ENCODE measurements around the gene SLC11A1. TPM values are rescaled to one million over a fixed set of nuclear protein-coding genes. Genes with fewer than 3 reads are reported as not detected.
A peak's percentile ranks its signal among the peaks of the same experiment; 100 is the strongest.

SLC11A1 gene, protein sequence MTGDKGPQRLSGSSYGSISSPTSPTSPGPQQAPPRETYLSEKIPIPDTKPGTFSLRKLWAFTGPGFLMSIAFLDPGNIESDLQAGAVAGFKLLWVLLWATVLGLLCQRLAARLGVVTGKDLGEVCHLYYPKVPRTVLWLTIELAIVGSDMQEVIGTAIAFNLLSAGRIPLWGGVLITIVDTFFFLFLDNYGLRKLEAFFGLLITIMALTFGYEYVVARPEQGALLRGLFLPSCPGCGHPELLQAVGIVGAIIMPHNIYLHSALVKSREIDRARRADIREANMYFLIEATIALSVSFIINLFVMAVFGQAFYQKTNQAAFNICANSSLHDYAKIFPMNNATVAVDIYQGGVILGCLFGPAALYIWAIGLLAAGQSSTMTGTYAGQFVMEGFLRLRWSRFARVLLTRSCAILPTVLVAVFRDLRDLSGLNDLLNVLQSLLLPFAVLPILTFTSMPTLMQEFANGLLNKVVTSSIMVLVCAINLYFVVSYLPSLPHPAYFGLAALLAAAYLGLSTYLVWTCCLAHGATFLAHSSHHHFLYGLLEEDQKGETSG
- 0.11 TPM in 1 of 2 replicates, not detected in the other for total RNA-seq (2014; rRNA removed; shearing (Covaris generic))
- polyA plus RNA-seq (2015; cell fraction: cytosol; rRNA removed) = 0.14 TPM in 1 of 2 replicates, not detected in the other
- 0.23 TPM in 1 of 2 replicates, not detected in the other for polyA plus RNA-seq (2015; cell fraction: nucleus; rRNA removed)

GRCh38 chr2:218381916-218382366 lies at the start of gene SLC11A1:
TSS of gene SLC11A1 (plus strand) at chr2:218382273. CDS start at chr2:218382369, 96 bp downstream.
- DNase-seq (ENCODE audit: low read depth, low spot score) = no peak
- in situ Hi-C loops (cut with HindIII; ENCODE audit: low pct_unique_long_range_greater_than_20kb, low sequenced_read_pairs) = no loop called here

DNA sequence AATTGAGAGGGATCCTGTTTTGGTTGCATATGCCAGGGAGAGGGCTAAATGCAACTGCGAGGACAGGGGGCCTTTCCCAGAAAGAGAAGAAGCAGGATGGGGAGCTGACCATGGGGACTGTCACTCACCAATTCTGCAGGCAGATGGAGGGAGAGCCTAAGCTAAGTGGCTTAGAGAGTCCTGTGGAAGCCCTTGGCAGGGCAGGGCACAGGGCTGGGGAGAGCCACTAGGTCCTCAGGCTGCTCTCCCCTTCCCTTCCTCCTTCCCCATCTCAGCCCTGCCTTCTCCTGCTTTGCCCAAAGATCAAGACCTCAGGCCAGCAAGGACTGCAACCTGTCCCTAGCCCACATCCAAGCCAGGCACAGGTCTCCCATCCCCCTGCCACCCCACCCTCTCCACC lies 49.8 kb upstream of the SLC11A1 start:
- no peak for DNase-seq (ENCODE audit: low read depth, low spot score)
- in situ Hi-C loops (cut with HindIII; ENCODE audit: low pct_unique_long_range_greater_than_20kb, low sequenced_read_pairs) = no loop called here

DNA sequence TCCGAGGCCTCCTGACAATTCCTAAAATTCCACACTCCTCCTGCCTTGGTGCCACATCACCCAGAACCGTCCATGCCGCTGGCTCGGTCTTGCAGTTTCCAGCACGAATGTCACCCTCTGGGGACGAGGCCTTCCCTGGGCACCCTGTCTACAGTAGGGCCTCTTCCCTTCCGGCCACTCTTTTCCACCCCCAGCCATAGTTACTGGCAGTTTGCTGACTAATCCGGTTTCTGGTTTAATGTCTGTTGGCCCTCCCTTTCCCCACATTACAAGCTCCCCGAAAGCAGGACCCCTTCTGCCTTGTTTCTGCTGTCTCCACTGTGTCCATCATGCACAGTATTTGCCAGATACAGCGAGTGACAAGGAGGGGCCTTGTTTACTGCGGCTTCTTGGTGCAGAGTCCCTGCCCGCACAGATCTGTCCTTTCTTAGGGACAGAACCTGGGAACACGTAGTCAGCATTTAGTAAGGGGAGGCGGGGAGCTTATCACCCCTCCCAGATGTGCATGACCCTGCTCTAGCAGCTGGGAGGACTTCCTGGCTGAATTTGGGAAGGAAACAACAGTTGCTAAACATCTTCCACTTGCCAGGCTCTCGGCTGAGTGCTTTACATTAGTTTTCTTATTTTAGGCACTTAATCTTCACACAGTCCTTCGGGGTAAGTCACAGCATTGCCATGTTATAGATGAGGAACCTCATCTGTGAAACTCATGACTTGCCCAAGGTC lies 49.0 kb upstream of the SLC11A1 start:
- no peak for DNase-seq (ENCODE audit: low read depth, low spot score)
- in situ Hi-C loops (cut with HindIII; ENCODE audit: low pct_unique_long_range_greater_than_20kb, low sequenced_read_pairs) = no loop called here

- DNase-seq (ENCODE audit: low read depth, low spot score) = no peak
- in situ Hi-C loops (cut with HindIII; ENCODE audit: low pct_unique_long_range_greater_than_20kb, low sequenced_read_pairs) = no loop called here
Measured at GRCh38 chr2:218334531-218334930, 47.5 kb upstream of the SLC11A1 start.

- no peak for DNase-seq (ENCODE audit: low read depth, low spot score)
- in situ Hi-C loops (cut with HindIII; ENCODE audit: low pct_unique_long_range_greater_than_20kb, low sequenced_read_pairs) = no loop called here
Measured at GRCh38 chr2:218340656-218341055, 41.4 kb upstream of the SLC11A1 start.

GRCh38 chr2:218341381-218341780 lies 40.7 kb upstream of the SLC11A1 start:
- in situ Hi-C loops (cut with HindIII; ENCODE audit: low pct_unique_long_range_greater_than_20kb, low sequenced_read_pairs) = no loop called here
- no peak for DNase-seq (ENCODE audit: low read depth, low spot score)

DNA sequence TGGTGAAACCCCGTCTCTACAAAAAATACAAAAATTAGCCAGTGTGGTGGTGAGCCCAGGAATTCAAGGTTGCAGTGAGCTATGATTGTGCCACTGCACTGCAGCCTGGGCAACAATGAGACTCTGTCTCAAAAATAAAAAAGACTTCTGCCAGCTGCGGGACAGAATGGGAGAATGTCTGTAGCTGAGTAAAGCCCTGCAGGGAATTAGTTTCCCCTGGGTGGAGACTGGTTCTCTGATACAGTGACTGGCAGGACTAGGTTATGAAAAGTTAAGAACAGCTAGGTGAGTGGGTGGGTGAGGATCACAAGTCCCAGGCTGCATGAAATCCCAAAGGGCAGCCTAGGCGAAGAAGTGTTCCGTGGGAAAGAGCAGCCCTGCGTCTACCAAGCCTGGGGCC lies 39.2 kb upstream of the SLC11A1 start:
- DNase-seq (ENCODE audit: low read depth, low spot score) = peak; percentile 8
- in situ Hi-C loops (cut with HindIII; ENCODE audit: low pct_unique_long_range_greater_than_20kb, low sequenced_read_pairs) = no loop called here

DNA sequence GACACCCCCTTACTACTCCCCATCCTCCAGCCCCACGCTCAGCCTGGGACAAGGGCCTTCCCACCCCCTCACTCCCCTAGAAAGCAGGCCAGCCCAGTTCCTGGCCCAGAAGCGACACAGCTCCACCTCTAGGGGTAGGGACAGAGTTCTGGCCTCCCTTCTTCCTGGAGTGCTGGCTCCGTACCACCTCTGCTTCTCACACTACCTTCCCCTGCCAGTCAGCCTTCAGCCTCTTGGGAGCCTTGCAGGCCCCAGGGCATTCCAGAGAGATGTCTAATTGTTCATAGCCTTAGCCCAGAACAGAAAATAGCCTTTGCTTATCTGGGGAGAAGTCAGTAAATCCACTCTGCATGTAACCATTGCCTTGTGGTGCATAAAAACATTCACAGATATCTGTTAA lies 38.5 kb upstream of the SLC11A1 start:
- DNase-seq (ENCODE audit: low read depth, low spot score) = peak; percentile 28
- in situ Hi-C loops (cut with HindIII; ENCODE audit: low pct_unique_long_range_greater_than_20kb, low sequenced_read_pairs) = no loop called here

DNA sequence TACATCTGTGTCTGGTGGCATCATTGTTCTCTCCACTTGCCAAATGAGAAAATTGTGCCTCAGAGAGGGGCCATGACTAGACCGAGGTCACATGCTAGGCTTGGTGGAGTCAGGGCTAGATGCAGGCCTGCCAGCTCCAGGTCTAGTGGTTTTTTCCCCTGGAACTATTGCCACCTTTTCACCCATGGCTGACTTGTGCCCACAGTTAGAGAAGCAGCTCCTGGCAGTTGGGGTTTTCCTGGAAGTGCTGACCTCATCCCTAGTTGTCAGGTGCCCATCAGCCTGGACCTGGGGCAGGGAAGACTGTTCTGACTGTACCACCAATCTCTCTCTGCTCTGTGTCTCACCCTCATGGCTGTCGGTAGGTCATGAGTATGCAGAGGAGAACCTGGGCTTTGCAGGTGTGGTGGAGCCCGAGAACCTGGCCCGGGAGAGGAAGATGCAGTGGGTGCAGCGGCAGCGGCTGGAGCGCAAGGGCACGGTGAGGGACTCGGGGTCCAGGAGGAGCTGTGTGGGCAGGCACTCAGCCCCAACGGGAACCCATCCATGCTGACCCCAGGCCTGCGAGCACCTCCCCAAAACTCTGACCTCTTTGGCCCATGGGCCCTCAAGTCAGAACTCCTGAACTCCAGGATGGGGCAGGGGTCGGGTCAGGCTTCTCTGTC lies 37.9 kb upstream of the SLC11A1 start:
- in situ Hi-C loops (cut with HindIII; ENCODE audit: low pct_unique_long_range_greater_than_20kb, low sequenced_read_pairs) = no loop called here
- no peak for DNase-seq (ENCODE audit: low read depth, low spot score)

DNA sequence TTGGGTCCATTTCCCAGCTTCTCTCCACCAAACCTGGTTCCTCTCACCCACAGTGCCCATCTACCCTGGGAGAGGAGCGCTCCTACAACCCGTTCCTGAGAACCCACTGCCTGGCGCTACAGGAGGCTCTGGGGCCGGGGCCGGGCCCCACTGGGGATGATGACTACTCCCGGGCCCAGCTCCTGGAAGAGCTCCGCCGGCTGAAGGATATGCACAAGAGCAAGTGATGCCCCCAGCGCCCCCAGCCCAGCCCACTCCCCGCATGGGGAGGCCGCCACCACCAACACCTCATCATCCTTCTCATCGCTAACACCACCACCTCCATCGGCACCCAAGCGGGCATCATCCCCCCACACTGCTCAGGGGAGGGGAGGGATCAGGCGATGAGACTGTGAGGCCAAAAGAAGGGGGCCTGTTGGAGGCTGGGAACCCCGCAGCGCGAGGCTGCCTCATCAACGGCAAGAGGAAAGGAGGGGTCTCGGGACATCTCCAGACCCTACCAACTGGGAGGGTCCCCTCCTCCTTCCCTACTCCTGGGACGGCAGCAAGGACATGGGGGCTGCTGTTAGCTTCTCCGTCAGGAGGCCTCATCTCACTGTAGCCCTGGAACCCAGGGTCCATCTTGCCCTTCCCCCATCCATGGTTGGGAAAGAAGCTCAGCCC lies 37.2 kb upstream of the SLC11A1 start:
- DNase-seq (ENCODE audit: low read depth, low spot score) = no peak

DNA sequence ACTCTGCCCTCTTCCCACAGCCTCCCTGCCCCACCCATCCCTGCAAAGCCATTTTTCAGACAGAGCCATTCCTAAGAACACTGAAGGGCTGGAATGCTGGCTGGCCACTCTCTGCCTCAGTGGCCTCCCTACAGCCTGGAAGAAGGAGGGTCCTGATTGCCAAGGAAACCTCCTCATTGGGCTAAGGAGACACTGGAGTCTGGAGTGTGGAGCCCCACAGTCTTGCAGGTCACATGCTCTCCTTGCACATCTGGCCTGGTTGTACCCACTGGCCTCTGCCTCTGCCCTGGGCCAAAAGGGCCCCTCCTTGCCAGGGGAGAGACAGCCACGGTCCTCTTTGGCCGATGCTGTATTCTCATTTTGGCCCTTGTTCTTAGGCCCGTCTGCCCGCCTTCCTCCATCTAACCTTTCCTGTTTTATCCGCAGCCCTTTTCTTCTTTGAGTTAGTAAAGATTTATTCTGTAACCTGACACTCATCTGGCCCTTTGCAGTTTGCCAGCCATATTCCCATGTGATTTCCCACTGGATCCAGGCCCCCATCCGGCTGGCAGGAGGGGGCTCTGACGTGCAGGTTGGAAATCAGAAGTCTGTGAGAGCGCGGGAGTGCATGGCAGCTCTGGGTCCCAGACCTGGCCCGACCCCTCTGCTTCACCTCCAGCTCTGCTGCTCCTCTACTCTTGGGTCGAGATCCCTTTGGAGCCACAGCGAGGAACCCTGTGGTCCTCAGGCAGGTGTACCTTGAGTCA lies 36.4 kb upstream of the SLC11A1 start:
- in situ Hi-C loops (cut with HindIII; ENCODE audit: low pct_unique_long_range_greater_than_20kb, low sequenced_read_pairs) = no loop called here
- DNase-seq (ENCODE audit: low read depth, low spot score) = no peak

More for the DNA sequence above, 37.2 kb upstream of the SLC11A1 start:
- in situ Hi-C loops (cut with HindIII; ENCODE audit: low pct_unique_long_range_greater_than_20kb, low sequenced_read_pairs) = no loop called here

- DNase-seq (ENCODE audit: low read depth, low spot score) = no peak
- in situ Hi-C loops (cut with HindIII; ENCODE audit: low pct_unique_long_range_greater_than_20kb, low sequenced_read_pairs) = no loop called here
Measured at GRCh38 chr2:218347172-218347571, 34.9 kb upstream of the SLC11A1 start.

DNA sequence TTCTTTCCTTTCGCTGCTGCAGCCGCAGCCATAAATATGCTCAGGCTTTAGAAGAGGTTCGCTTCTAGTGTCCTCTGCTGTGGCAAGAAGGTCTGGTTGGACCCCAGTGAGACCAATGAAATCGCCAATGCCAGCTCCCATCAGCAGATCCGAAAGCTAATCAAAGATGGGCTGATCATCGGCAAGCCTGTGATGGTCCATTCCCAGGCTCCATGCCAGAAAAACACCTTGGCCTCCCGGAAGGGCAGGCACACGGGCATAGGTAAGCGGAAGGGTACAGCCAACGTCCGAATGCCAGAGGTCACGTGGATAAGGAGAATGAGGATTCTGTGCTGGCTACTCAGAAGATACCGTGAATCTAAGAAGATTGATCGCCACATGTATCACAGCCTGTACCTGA lies 28.0 kb upstream of the SLC11A1 start:
- in situ Hi-C loops (cut with HindIII; ENCODE audit: low pct_unique_long_range_greater_than_20kb, low sequenced_read_pairs) = no loop called here
- no peak for DNase-seq (ENCODE audit: low read depth, low spot score)

DNA sequence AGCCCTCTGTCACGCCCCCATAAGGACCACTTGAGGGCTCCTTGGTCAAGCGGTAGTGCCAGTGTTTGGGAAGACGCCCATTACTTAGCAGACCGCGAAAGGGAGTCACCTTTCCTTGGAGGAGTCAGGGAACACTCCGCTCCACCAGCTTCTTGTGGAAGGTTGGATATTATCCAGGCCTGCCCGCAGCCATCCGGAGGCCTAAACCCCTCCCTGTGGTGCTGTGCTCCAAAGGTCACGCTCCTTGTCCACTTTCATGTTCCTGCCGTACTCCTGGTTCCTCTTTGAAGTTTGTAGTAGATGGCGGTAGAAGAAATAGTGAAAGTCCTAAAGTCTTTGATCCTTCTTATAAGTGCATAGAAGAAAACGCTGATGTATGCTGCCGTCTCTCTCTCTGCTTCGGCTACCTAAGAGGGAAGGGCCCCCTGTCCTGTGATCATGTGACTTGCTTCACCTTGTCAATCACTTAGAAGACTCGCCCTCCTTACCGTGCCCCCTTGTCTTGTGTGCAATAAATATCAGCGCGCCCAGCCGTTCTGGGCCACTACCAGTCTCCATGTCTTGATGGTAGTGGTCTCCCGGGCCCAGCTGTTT lies 27.1 kb upstream of the SLC11A1 start:
- DNase-seq (ENCODE audit: low read depth, low spot score) = no peak
- in situ Hi-C loops (cut with HindIII; ENCODE audit: low pct_unique_long_range_greater_than_20kb, low sequenced_read_pairs) = no loop called here

DNA sequence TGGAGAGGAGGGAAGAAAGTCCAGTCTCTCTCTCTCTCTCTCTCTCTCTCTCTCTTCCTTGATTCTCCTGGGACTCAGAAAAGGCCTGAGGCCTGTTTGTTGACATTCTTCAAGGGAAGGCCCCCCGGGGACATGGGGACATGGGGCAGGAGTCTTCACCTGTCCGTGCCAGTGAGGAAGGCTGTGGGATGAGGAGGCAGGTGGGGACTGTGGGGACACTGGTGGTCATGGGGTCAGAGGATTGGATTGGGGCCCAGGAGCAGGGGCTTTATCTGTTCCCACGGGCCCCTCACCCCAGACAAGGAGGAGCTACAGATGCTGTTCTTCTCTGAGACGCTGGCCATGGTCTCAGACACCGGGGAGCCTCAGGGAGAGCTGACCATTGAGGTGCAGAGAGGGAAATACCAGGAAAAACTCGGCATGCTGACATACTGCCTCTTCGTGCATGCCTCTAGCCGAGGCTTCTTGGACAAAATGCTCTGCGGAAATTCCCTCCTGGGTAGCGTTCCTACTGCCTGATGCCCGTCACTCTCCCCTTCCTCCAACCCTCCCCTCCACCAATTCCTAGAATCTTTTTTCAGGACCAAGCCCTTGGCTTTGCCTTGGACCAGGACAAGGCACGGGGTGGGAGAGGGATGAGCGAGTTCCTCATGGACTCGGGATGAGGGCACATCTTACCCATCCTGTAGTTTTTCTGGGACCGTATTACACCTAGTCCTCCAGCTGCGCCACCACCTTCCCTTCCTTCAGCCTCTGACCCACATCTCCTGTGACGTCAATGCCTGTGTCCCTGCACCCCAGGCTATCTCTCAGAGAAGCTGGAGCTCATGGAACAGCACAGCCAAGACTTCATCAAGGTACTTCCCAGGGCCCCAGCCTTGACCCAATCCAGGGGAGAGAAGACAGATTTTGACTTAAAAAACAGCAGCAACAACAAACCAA lies 24.6 kb upstream of the SLC11A1 start:
- no peak for DNase-seq (ENCODE audit: low read depth, low spot score)

More for the DNA sequence above, 24.6 kb upstream of the SLC11A1 start:
- in situ Hi-C loops (cut with HindIII; ENCODE audit: low pct_unique_long_range_greater_than_20kb, low sequenced_read_pairs) = no loop called here
